GM08714 (cell line): ENCODE results near the gene BMP15.

Source experiments
- H3K4me3 ChIP-seq: fragments of 200-500 bp; sonication (Bioruptor generic); 2 replicates; pipeline ENCODE4 v1.5.1; 2014; ENCODE audit warnings: mild to moderate bottlenecking, low read length, inconsistent platforms
- ZNF274 ChIP-seq: IDR thresholded peaks from 2 replicates; pipeline ENCODE4 v1.6.1; 2012; ENCODE audit warnings: mild to moderate bottlenecking, low read depth, low read length

BMP15 gene

GRCh38 chrX:50910685-50911176 lies at the start of gene BMP15:
Gene BMP15, plus strand, starts transcription at chrX:50910735. Its CDS starts 49 bp downstream, at chrX:50910784.
- no peak for TF ChIP-seq ZNF274

GRCh38 chrX:50863471-50863870 lies 47.1 kb upstream of the BMP15 start:
- no peak overlapping the region for H3K4me3 ChIP-seq
- TF ChIP-seq ZNF274, result no peak

More at GRCh38 chrX:50910685-50911176, at the start of gene BMP15:
- H3K4me3 ChIP-seq, result no peak within 1 kb of the TSS

- no peak for TF ChIP-seq ZNF274
- H3K4me3 ChIP-seq, result no peak overlapping the region
Measured at GRCh38 chrX:50865311-50865710, 45.2 kb upstream of the BMP15 start.

- no peak for TF ChIP-seq ZNF274
Measured at GRCh38 chrX:50871922-50872453, 38.5 kb upstream of the BMP15 start.

GRCh38 chrX:50874876-50875275 lies 35.7 kb upstream of the BMP15 start:
- no peak for TF ChIP-seq ZNF274
- no peak overlapping the region for H3K4me3 ChIP-seq

More at GRCh38 chrX:50871922-50872453, 38.5 kb upstream of the BMP15 start:
- H3K4me3 ChIP-seq, result no peak overlapping the region

- TF ChIP-seq ZNF274, result no peak
- H3K4me3 ChIP-seq, result no peak overlapping the region
Measured at GRCh38 chrX:50876551-50876950, 34.0 kb upstream of the BMP15 start.

- no peak for TF ChIP-seq ZNF274
- no peak overlapping the region for H3K4me3 ChIP-seq
Measured at GRCh38 chrX:50877310-50877709, 33.2 kb upstream of the BMP15 start.

- no peak overlapping the region for H3K4me3 ChIP-seq
- TF ChIP-seq ZNF274, result no peak
Measured at GRCh38 chrX:50881028-50881427, 29.5 kb upstream of the BMP15 start.

GRCh38 chrX:50888884-50889283 lies 21.7 kb upstream of the BMP15 start:
- no peak for TF ChIP-seq ZNF274

GRCh38 chrX:50889582-50889981 lies 21.0 kb upstream of the BMP15 start:
- TF ChIP-seq ZNF274, result no peak
- H3K4me3 ChIP-seq, result no peak overlapping the region

More at GRCh38 chrX:50888884-50889283, 21.7 kb upstream of the BMP15 start:
- H3K4me3 ChIP-seq, result no peak overlapping the region

- H3K4me3 ChIP-seq, result no peak overlapping the region
- TF ChIP-seq ZNF274, result no peak
Measured at GRCh38 chrX:50893047-50893446, 17.5 kb upstream of the BMP15 start.

- TF ChIP-seq ZNF274, result no peak
- no peak overlapping the region for H3K4me3 ChIP-seq
Measured at GRCh38 chrX:50893466-50893865, 17.1 kb upstream of the BMP15 start.

GRCh38 chrX:50905334-50905733 lies 5.2 kb upstream of the BMP15 start:
- no peak for TF ChIP-seq ZNF274
- H3K4me3 ChIP-seq, result no peak overlapping the region

GRCh38 chrX:50913520-50913919 lies 3.0 kb downstream of the BMP15 start:
- H3K4me3 ChIP-seq, result no peak overlapping the region
- TF ChIP-seq ZNF274, result no peak

GRCh38 chrX:50920132-50920531 lies 9.6 kb downstream of the BMP15 start:
- no peak for TF ChIP-seq ZNF274

GRCh38 chrX:50927127-50927526 lies 16.6 kb downstream of the BMP15 start:
- no peak for TF ChIP-seq ZNF274
- H3K4me3 ChIP-seq, result no peak overlapping the region

More at GRCh38 chrX:50920132-50920531, 9.6 kb downstream of the BMP15 start:
- no peak overlapping the region for H3K4me3 ChIP-seq

GRCh38 chrX:50941638-50942037 lies 31.1 kb downstream of the BMP15 start:
- no peak overlapping the region for H3K4me3 ChIP-seq
- TF ChIP-seq ZNF274, result no peak
